GM21423 (cell line): ENCODE results near the gene BCHE.

Source experiments
- ATAC-seq: cut with Tn5 transposase; IDR thresholded peaks from one replicate; pipeline ENCODE4 v1.9.1; 2021; ENCODE audit warnings: mild to moderate bottlenecking, moderate library complexity; ENCODE audit not compliant: unreplicated experiment

BCHE gene

DNA sequence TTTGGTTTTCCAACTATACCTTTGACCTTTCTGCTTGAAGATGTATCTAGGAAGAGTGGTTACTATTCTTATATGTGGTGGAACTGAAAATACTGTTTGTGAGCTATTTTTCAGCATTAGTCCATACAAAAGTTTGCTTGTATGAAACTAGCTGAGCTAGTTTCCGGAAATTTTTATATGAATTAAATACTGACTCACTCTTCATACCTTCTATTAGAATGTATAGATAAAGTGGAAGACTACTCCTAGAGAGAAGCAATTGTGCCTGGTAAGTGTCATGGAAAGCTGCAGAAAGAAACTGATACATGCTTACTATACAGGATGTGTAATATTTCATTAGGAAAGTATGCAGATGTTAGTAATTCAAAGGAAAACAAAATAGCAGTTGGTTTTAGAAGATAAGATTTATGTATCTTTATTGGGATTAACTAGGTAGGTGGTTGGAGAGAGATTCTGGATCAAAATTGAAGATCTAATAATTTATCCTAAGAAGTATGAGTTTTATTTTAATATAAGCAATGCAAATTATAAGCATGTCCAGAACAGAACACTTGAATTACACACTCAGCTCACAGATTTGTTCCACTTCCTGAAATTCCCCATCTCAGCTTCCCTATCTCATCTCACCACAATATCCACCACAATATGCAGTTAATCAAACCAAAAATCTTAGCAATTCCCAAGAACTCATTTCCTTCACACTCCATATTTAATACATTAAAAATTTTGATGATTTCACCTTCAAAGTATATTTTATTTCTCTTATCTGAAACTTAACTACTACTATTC lies 82.8 kb downstream of the BCHE start:
- no peak for ATAC-seq

GRCh38 chr3:165753560-165753959 lies 83.7 kb downstream of the BCHE start:
- no peak for ATAC-seq

- ATAC-seq = no peak
Observed at GRCh38 chr3:165751637-165752036, 85.6 kb downstream of the BCHE start.

- ATAC-seq = no peak
Observed at GRCh38 chr3:165749821-165750220, 87.4 kb downstream of the BCHE start.

- ATAC-seq = no peak
Observed at GRCh38 chr3:165749241-165749640, 88.0 kb downstream of the BCHE start.

- ATAC-seq = no peak
Observed at GRCh38 chr3:165748094-165748493, 89.1 kb downstream of the BCHE start.

DNA sequence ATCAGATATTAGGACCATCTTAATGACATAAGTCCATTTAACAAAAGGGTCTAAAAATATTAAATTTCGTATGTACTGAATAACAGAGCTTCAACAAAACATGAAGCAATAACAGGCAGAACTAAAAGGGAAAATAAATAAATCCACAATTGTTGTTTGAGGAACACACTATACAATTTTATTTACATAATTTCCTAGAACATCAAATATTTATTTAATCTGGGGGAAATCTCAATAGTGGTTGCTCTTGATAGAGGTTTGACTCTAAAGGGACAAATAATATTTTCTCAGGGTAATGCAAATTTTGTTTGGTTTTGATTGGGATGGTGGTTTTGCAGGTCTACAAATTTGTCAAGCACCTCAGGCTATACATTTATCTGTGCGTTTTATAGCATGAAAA lies 90.3 kb downstream of the BCHE start:
- no peak for ATAC-seq

GRCh38 chr3:165744025-165744424 lies 93.2 kb downstream of the BCHE start:
- ATAC-seq = no peak

DNA sequence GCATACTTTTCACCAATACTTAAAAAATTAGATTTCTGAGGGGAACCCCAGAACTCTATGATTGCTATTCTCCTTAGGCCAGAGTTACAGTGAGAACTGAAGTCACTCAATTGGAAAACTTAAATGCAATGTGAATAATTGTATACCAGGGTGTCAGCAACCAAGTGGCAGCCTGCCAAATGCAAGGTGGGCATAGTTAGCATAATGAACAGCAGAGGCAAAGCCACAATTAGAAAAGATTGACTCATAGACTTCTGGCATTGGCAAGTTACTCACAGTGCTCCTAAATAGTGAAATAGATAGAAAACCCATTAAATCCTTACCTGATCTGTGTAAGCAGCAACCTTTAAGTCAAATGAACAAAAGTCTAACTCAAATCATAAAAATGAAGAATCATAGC lies 94.9 kb downstream of the BCHE start:
- ATAC-seq = no peak

DNA sequence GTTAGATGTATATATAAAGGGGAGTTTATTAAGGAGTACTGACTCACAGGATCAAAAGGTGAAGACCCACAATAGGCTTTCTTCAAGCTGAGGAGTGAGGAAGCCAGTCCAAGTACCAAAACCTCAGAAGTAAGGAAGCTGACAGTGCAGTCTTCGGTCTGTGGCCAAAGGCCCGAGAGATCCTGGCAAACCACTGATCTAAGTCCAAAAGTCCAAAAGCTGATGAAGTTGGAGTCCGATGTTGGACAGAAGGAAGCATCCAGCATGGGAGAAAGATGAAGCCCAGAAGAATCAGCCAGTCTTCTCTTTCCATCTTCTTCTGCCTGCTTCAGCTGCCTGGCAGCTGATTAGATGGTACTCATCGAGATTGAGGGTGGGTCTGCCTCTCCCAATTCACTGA lies 107.5 kb downstream of the BCHE start:
- no peak for ATAC-seq

DNA sequence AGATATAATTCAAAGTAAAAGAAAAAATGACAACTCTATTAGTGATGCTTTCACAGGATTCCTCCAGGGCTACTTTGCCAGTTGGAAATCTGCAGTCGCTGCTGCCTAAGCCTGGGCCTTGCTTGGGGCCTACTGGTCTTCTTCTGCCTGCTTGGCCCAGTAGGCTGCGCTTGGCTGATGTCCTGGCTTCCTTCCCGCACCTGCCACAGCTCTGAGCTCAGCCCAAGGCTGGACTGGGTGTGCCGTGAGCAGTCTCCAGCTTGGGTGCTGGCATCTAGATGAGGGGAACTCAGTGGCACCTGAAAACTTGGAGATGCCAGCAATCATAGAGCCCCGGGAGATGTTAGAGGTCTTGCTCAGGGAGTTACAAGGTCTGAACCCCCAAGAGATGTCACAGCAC lies 108.3 kb downstream of the BCHE start:
- no peak for ATAC-seq

DNA sequence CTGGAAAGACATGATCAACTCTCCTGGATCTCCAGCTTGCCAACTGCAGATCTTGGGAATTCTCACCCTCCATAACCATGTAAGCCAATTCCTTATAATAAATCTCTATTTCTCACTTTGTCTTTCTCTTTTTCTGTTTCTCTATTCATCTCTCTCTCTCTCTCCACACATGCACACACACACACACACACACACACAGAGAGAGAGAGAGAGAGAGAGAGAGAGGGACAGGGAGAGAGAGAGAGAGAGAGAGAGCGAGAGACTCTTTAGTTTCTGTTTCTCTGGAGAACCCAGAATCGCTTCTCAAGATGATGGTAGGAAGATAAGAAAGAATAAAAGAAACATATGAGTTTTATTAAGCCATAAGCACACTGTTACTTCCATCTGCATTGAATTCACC lies 111.9 kb downstream of the BCHE start:
- ATAC-seq = no peak
